Stomach smooth muscle (tissue), 2 donors: Measurements from ENCODE around the gene PHRF1.
A peak's percentile ranks its signal among the peaks of the same experiment; 100 is the strongest.

ENCODE experiments used
- H3K27ac ChIP-seq: one replicate; pipeline ENCODE4 v1.7.0; 2013; ENCODE audit warnings: mild to moderate bottlenecking, low read length, inconsistent platforms
- H3K27me3 ChIP-seq, 2 donors: one replicate each; pipeline ENCODE4 v1.7.0; 2013; ENCODE audit warnings: low read length in 2 of 2; ENCODE audit not compliant: insufficient read depth in 2 of 2, control insufficient read depth in 1 of 2
- H3K36me3 ChIP-seq, 2 donors: one replicate each; pipeline ENCODE4 v1.7.0; 2013; ENCODE audit warnings: low read length in 2 of 2; ENCODE audit not compliant: control insufficient read depth in 2 of 2, insufficient read depth in 2 of 2
- H3K4me1 ChIP-seq: one replicate; pipeline ENCODE4 v1.7.0; 2013; ENCODE audit warnings: low read length; ENCODE audit not compliant: control insufficient read depth, insufficient read depth
- H3K4me3 ChIP-seq, 2 donors: one replicate each; pipeline ENCODE4 v1.7.0; 2013; ENCODE audit warnings: low read length in 2 of 2
- H3K9ac ChIP-seq, 2 donors: one replicate each; pipeline ENCODE4 v1.7.0; 2013; ENCODE audit warnings: low read length in 2 of 2, mild to moderate bottlenecking in 1 of 2
- H3K9me3 ChIP-seq, 2 donors: one replicate each; pipeline ENCODE4 v1.7.0; 2013; ENCODE audit warnings: low read length in 2 of 2; ENCODE audit not compliant: control insufficient read depth in 2 of 2
- donor health status: healthy.
- donor health status: Pancreatic carcinoma.

PHRF1 gene

DNA sequence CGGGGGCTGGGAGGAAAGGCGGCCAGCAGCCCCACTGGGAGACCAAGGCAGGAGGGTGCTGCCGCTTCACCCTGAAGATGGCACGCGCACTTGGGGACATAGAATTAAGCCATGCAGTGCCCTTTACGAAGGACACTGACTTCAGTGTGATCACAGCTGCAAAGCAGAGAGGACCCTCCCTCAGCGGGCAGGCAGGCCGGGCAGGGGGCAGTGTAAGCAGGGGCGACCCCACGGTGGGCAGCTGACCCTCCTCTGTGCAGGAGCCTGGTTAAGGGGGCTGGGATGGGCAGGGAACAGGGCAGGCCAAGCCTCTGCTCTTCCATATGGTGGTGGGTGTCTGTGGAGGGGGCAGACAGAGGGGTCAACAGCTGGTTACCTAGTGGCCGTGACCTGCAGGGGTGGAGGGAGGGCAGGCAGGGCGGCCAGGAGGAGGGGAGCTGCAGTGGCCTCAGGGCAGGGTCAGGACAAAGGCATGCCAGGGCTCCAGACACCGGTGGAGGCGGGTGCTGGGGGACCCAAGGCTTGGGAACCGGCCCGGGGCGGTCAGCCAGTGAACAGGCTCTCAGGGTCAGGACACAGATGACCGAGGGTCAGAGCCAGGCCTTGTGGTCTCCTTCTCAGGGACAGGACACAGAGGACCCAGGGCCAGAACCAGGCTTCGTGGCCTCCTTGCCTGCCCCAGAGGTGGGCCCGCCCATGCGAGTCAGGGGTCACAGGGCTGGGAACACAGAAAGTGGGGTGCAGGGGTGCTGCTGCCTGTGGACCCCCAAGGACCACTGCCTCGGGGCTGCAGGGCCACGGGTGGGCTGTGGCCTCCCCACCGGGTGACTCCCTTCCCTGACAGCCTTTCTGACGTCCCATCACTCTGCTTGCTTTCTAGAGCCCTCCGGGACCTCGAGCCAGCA lies 22.9 kb upstream of the PHRF1 start:
- peaks cover 11% of the 10 kb centered on the region for H3K4me1 ChIP-seq
- H3K27ac ChIP-seq: no peak overlapping the region
- H3K27me3 ChIP-seq: peaks cover 43 to 58% of the 10 kb centered on the region in 2 donors
- H3K36me3 ChIP-seq: no peaks in the 10 kb centered on the region
- H3K9ac ChIP-seq: no peak overlapping the region
- no peak overlapping the region for H3K4me3 ChIP-seq
- H3K9me3 ChIP-seq: no peaks in the 10 kb centered on the region

DNA sequence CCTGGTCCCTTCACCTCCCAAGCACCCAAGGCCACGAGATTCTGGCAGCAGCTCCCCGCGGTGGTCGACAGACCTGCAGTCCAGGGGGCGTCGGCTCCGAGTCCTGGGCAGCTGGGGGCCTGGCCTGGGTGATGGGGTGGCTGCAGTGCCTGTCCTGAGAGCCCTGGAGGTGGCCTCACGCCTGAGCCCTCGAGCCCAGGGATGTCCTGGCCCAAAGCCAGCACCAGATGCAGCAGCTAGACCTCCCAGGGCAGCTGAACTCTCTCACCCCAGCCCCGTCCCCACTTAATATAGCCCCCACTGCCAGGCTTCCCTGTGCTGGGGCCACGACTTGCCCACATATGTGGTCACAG lies 22.3 kb upstream of the PHRF1 start:
- no peaks in the 10 kb centered on the region for H3K36me3 ChIP-seq
- no peak overlapping the region for H3K27ac ChIP-seq
- no peak overlapping the region for H3K4me3 ChIP-seq
- H3K9me3 ChIP-seq: no peaks in the 10 kb centered on the region
- peaks cover 43 to 59% of the 10 kb centered on the region in 2 donors for H3K27me3 ChIP-seq
- peaks cover 11% of the 10 kb centered on the region for H3K4me1 ChIP-seq
- H3K9ac ChIP-seq: no peak overlapping the region

DNA sequence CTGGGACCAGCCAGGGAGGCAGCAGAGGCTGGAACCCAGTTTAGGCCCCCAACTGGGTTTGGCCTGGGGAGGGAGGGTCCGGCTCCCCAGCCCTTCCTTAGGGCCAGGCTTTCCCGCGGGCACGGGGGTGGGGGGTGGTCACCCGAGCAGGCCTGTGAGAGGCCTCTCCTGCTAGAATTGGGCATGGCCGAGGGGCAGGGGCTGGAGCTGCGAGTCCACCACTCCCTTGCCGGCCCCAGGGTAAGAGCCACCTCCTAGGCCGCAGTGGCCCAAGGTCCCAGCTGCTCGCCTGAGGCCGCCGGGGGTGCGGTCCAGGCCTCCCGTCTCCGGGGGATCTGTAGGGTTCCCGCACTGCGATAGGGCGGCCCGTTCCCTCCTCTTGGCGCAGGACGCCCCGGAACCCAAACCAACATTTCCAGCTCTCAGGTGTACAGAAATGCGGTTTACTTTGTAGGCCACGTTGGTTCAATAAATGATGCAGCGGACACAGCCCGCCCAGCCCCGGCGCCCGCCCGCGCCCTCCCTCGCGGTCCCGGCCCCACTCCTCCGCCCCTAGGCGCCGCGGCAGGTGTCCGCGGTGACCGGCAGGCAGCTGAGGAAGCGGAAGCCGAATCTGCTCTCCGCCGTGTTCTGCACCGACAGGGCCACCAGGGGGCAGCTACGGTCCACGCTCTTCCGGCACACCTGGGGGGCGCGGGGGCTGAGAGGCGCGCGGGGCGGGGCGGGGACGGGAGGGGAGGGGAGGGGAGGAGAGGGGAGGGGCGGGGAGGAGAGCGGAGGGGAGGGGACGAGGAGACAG lies 21.6 kb upstream of the PHRF1 start:
- no peaks in the 10 kb centered on the region for H3K36me3 ChIP-seq
- H3K9ac ChIP-seq: no peak overlapping the region
- H3K27me3 ChIP-seq: peaks cover 43 to 63% of the 10 kb centered on the region in 2 donors
- H3K27ac ChIP-seq: no peak overlapping the region
- H3K4me3 ChIP-seq: peak overlapping the region in 1 of 2 donors; percentile 40
- H3K9me3 ChIP-seq: no peaks in the 10 kb centered on the region
- peaks cover 11% of the 10 kb centered on the region for H3K4me1 ChIP-seq

DNA sequence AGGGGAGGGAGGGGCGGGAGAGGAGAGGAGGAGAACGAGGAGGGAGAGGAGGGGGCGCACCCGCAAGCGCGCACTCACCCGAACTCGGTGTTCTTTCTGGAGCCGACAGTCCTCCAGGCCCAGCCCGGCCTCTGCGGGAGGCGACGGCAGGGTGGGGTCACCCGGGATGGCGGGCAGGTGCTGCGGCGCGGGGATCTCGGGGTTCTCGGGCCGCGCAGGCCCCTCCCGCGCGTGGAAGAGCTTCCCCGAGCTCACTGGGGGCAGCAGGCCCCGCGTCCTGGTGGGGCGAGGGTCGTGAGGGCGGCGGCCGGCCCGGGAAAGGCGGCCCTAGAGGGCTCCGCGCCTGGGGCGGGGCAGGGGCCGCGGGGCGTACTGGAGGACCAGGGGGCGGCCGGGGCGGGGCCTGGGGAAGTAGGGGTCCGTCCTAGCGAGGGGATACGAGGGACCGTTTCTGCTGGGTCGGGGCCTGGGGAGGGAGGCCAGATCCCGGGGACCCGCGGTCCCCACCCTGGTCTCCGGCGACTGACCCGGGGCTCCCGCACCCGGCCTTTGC lies 21.0 kb upstream of the PHRF1 start:
- peaks cover 41 to 63% of the 10 kb centered on the region in 2 donors for H3K27me3 ChIP-seq
- no peaks in the 10 kb centered on the region for H3K36me3 ChIP-seq
- no peak overlapping the region for H3K27ac ChIP-seq
- H3K4me3 ChIP-seq: peak overlapping the region in 1 of 2 donors; percentile 49
- no peaks in the 10 kb centered on the region for H3K9me3 ChIP-seq
- H3K9ac ChIP-seq: no peak overlapping the region
- peaks cover 15% of the 10 kb centered on the region for H3K4me1 ChIP-seq

DNA sequence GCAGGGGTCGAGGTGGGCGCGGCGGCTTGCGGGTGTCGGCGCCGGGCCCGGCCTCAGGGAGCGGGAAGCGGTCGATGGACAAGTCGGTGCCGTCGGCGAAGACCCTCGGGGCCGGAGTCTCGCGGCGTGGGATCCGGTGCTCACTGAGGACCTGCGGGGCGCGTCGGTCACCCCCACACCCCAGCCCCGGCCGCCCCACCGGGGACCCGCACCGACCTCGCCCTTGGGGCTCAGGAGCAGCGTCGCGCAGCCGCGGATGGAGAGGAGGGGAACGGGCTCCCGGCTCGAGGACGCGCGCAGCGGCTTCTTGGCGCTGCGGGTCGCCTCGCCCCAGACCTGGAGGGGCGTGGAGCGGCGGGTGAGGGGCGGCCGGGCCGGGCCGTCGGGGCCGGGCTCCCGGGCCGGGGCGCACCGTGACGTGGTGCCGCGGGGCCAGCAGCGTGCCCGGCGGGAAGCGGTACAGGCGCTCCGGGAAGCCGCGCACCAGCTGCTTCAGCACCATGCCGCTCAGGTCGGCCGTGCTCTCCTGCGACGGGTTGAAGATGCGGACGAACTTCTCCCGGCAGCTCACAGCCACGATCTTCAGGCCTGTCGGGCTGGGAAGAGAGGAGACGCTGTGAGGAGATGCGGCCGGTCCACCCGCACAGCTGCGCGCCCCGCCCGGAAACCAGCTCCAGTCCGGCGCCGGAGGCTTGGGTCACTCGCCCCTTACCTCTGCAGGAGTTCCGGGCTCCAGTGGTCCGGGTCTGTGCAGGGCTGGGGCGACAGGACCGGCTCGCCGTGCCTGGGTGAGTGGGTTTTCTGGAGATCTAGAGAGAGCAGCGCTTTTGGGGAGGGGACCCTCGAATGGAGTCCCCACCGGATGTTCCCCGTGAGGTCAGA lies 20.2 kb upstream of the PHRF1 start:
- H3K27me3 ChIP-seq: peaks cover 37 to 63% of the 10 kb centered on the region in 2 donors
- H3K4me1 ChIP-seq: peaks cover 20% of the 10 kb centered on the region
- no peak overlapping the region for H3K9ac ChIP-seq
- H3K27ac ChIP-seq: no peak overlapping the region
- H3K9me3 ChIP-seq: no peaks in the 10 kb centered on the region
- H3K36me3 ChIP-seq: no peaks in the 10 kb centered on the region
- H3K4me3 ChIP-seq: no peak overlapping the region

DNA sequence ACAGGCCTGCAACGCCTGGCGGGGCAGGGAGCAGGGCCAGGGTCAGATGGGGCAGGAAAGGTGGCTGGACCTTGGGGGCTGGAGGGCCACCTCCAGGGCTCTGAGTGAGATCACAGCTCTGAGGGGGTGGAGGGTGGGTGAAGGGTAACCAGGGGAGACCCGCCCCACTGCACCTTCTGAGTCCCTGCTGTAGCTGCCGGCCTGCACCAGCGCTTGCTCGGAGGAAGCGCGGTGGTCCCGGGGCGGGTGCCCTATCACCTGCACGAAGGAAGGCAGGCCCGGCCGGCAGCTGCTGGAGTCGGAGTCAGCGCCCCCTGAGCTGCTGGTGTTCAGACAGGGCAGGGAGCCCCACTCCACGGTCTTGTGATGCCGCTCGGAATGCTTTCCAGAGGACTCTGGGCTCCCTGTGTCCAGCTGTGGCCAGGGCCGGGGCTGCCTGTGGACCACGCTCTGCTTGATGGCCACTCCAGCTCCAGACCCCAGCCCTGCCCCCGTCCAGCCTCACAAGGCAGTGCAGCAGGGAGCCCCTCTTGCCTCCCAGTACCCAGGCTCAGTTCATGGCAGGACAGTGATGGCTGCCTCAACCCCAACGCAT lies 19.5 kb upstream of the PHRF1 start:
- no peaks in the 10 kb centered on the region for H3K9me3 ChIP-seq
- no peak overlapping the region for H3K27ac ChIP-seq
- no peak overlapping the region for H3K9ac ChIP-seq
- H3K27me3 ChIP-seq: peaks cover 32 to 63% of the 10 kb centered on the region in 2 donors
- H3K4me1 ChIP-seq: peaks cover 24% of the 10 kb centered on the region
- no peak overlapping the region for H3K4me3 ChIP-seq
- no peaks in the 10 kb centered on the region for H3K36me3 ChIP-seq

DNA sequence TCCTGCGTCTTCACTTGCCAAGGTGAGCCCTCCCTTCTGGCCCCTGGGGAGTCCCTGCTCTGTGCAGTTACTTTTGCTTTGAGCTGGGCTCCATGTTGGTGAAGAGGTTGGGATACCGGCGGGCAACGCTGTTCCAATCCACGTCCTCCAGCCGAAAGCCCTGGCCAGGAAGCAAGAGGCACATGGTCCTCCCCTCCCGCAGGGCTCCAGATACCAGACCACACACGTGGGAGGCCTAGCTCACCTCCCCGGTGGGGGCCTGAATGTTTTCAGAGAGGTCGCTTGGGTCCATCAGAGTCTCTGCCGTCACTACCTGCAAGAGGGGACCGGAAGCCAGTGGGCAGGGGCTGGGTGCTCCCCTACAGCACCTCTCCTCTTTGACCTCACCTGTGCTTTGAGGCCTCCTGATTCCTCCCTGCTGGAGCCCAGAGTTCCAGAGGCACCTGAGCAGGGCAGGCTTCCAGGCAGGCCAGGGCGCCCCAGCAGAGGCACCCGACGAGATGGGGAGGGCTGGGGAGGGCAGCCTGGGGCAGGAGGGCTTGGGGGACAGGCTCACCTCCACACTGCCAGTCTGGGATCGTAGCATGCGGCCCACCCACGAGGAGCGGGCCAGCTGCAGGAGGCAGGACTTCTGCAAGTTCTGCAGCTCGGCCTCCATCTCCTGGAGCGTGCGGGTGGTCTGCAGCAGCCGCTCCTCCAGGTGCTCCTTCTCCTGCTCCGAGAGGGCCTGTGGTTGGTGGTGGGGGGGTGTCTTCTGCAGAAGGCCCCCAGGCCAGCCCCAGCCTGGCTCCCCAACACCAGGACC lies 18.7 kb upstream of the PHRF1 start:
- H3K9me3 ChIP-seq: no peaks in the 10 kb centered on the region
- no peaks in the 10 kb centered on the region for H3K36me3 ChIP-seq
- peaks cover 24% of the 10 kb centered on the region for H3K4me1 ChIP-seq
- H3K4me3 ChIP-seq: no peak overlapping the region
- H3K27ac ChIP-seq: no peak overlapping the region
- H3K27me3 ChIP-seq: peaks cover 32 to 58% of the 10 kb centered on the region in 2 donors
- no peak overlapping the region for H3K9ac ChIP-seq

DNA sequence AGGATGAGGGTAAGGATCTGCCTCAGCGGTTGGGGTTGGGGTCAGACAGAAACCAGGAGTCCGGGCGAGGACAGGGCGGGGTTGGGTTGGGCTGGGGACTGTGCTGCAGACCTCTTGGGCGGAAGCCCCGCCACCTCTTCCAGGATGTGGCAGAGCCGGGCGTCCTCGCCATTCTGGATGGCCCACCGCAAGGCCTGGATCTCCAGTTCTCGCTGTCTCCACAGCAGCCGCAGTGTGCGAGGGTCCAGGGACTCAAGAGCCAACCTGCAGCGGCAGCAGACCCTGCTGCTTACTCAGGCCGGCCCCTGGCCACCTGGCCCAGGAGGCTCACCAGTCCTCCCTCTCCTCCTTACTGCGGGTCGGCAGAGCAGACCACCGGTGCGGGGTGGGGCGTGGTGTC lies 17.8 kb upstream of the PHRF1 start:
- Histone ChIP-seq H3K9me3 (no peaks in the 10 kb centered on the region), H3K9ac (no peak overlapping the region), H3K4me3 (no peak overlapping the region), H3K4me1 (peaks cover 24% of the 10 kb centered on the region), H3K27ac (no peak overlapping the region), H3K36me3 (no peaks in the 10 kb centered on the region), H3K27me3 (peaks cover 25 to 49% of the 10 kb centered on the region in 2 donors)

DNA sequence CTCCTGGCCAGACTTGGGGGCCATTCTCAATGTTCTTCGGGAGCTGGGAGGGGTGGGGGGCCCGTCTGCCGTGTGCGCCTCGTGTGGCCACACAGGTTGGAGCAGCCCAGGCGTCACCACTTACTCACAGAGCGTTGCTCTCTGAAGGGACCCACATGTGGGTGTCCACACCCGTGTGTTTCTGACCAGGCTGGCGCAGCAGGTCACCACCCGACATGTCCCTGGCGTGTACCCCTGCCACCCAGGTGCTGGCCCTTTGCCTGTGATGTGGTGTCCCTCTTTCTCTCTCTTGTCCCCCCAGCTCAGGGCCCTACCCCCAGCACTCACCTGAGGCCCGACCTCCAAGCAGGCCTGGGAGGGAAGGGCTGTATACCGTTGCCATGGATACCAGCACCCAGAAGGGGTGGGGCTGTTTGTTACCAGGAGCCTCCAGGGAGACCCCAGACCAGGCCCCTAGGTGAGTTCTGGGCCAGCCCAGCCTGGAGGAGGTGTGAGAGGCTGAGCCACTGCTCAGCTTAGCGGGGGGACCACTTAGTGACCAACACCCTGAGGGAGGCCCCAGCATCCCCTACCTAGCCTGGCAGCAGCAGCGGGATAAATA lies 17.1 kb upstream of the PHRF1 start:
- H3K27ac ChIP-seq: no peak overlapping the region
- H3K36me3 ChIP-seq: no peaks in the 10 kb centered on the region
- no peak overlapping the region for H3K4me3 ChIP-seq
- H3K4me1 ChIP-seq: peaks cover 24% of the 10 kb centered on the region
- no peak overlapping the region for H3K9ac ChIP-seq
- H3K9me3 ChIP-seq: no peaks in the 10 kb centered on the region
- H3K27me3 ChIP-seq: peaks cover 19 to 43% of the 10 kb centered on the region in 2 donors
